HEK293 (cell line): ENCODE results near the gene JADE3.

Experiments used
- KLF7 ChIP-seq: fragments of 450-650 bp; formaldehyde crosslinking; IDR thresholded peaks from 2 replicates; pipeline ENCODE4 v1.5.1; 2016; ENCODE audit warnings: missing biosample characterization, missing genetic modification characterization, borderline replicate concordance
- RBAK ChIP-seq: fragments of 450-650 bp; formaldehyde crosslinking; IDR thresholded peaks from 2 replicates; pipeline ENCODE4 v1.5.1; 2016; ENCODE audit warnings: missing biosample characterization, missing genetic modification characterization
- REPIN1 ChIP-seq: fragments of 450-650 bp; formaldehyde crosslinking; IDR thresholded peaks from 2 replicates; pipeline ENCODE4 v1.5.1; 2017; ENCODE audit warnings: missing biosample characterization, missing genetic modification characterization, low read depth
- SP7 ChIP-seq: fragments of 450-650 bp; formaldehyde crosslinking; IDR thresholded peaks from 2 replicates; pipeline ENCODE4 v1.5.1; 2016; ENCODE audit warnings: missing biosample characterization, missing genetic modification characterization
- TCF7L2 ChIP-seq: IDR thresholded peaks from 2 replicates; pipeline ENCODE4 v1.6.1; 2011; ENCODE audit warnings: low read depth, mild to moderate bottlenecking, inconsistent platforms, low read length, moderate library complexity, borderline replicate concordance
- YY1 ChIP-seq: fragments of 450-650 bp; formaldehyde crosslinking; IDR thresholded peaks from 2 replicates; pipeline ENCODE4 v1.5.1; 2018; ENCODE audit warnings: missing biosample characterization, missing genetic modification characterization
- ZBTB8A ChIP-seq: fragments of 450-650 bp; formaldehyde crosslinking; IDR thresholded peaks from 2 replicates; pipeline ENCODE4 v1.5.1; 2016; ENCODE audit warnings: missing biosample characterization, missing genetic modification characterization
- ZIC2 ChIP-seq: fragments of 450-650 bp; formaldehyde crosslinking; IDR thresholded peaks from 2 replicates; pipeline ENCODE4 v1.5.1; 2016; ENCODE audit warnings: missing biosample characterization, missing genetic modification characterization
- ZNF132 ChIP-seq: fragments of 450-650 bp; formaldehyde crosslinking; IDR thresholded peaks from 2 replicates; pipeline ENCODE4 v1.5.1; 2017; ENCODE audit warnings: missing biosample characterization, missing genetic modification characterization, borderline replicate concordance
- ZNF138 ChIP-seq: fragments of 450-650 bp; formaldehyde crosslinking; IDR thresholded peaks from 2 replicates; pipeline ENCODE4 v1.5.1; 2016; ENCODE audit warnings: missing biosample characterization, missing genetic modification characterization, borderline replicate concordance
- ZNF155 ChIP-seq: fragments of 450-650 bp; formaldehyde crosslinking; IDR thresholded peaks from 2 replicates; pipeline ENCODE4 v1.5.1; 2016; ENCODE audit warnings: missing biosample characterization, missing genetic modification characterization
- ZNF157 ChIP-seq: fragments of 450-650 bp; formaldehyde crosslinking; IDR thresholded peaks from 2 replicates; pipeline ENCODE4 v1.5.1; 2016; ENCODE audit warnings: missing biosample characterization, missing genetic modification characterization
- ZNF169 ChIP-seq: fragments of 450-650 bp; formaldehyde crosslinking; IDR thresholded peaks from 2 replicates; pipeline ENCODE4 v1.5.1; 2016; ENCODE audit warnings: missing biosample characterization, missing genetic modification characterization
- ZNF214 ChIP-seq: fragments of 450-650 bp; formaldehyde crosslinking; IDR thresholded peaks from 2 replicates; pipeline ENCODE4 v1.5.1; 2017; ENCODE audit warnings: missing biosample characterization, mild to moderate bottlenecking, missing genetic modification characterization, borderline replicate concordance
- ZNF23 ChIP-seq: fragments of 450-650 bp; formaldehyde crosslinking; IDR thresholded peaks from 2 replicates; pipeline ENCODE4 v1.5.1; 2016; ENCODE audit warnings: missing biosample characterization, missing genetic modification characterization, borderline replicate concordance
- ZNF248 ChIP-seq: fragments of 450-650 bp; formaldehyde crosslinking; IDR thresholded peaks from 2 replicates; pipeline ENCODE4 v1.5.1; 2017; ENCODE audit warnings: missing biosample characterization, missing genetic modification characterization
- ZNF266 ChIP-seq: fragments of 450-650 bp; formaldehyde crosslinking; IDR thresholded peaks from 2 replicates; pipeline ENCODE4 v1.5.1; 2016; ENCODE audit warnings: missing biosample characterization, missing genetic modification characterization, low read depth
- ZNF354C ChIP-seq: fragments of 450-650 bp; formaldehyde crosslinking; IDR thresholded peaks from 2 replicates; pipeline ENCODE4 v1.5.1; 2016; ENCODE audit warnings: missing biosample characterization, missing genetic modification characterization, low read depth, borderline replicate concordance
- ZNF514 ChIP-seq: fragments of 450-650 bp; formaldehyde crosslinking; IDR thresholded peaks from 2 replicates; pipeline ENCODE4 v1.5.1; 2016; ENCODE audit warnings: missing biosample characterization, missing genetic modification characterization
- ZNF529 ChIP-seq: fragments of 450-650 bp; formaldehyde crosslinking; IDR thresholded peaks from 2 replicates; pipeline ENCODE4 v1.5.1; 2017; ENCODE audit warnings: missing genetic modification characterization, missing biosample characterization; ENCODE audit not compliant: insufficient replicate concordance
- ZNF585B ChIP-seq: fragments of 450-650 bp; formaldehyde crosslinking; IDR thresholded peaks from 2 replicates; pipeline ENCODE4 v1.5.1; 2016; ENCODE audit warnings: missing biosample characterization, missing genetic modification characterization
- ZNF621 ChIP-seq: fragments of 450-650 bp; formaldehyde crosslinking; IDR thresholded peaks from 2 replicates; pipeline ENCODE4 v1.5.1; 2017; ENCODE audit warnings: missing biosample characterization, missing genetic modification characterization
- ZNF629 ChIP-seq: fragments of 450-650 bp; formaldehyde crosslinking; IDR thresholded peaks from 2 replicates; pipeline ENCODE4 v1.5.1; 2017; ENCODE audit warnings: missing biosample characterization, missing genetic modification characterization
- ZNF658 ChIP-seq: fragments of 450-650 bp; formaldehyde crosslinking; IDR thresholded peaks from 2 replicates; pipeline ENCODE4; 2016; ENCODE audit warnings: missing biosample characterization, missing genetic modification characterization
- ZNF664 ChIP-seq: fragments of 450-650 bp; formaldehyde crosslinking; IDR thresholded peaks from 2 replicates; pipeline ENCODE4 v1.5.1; 2016; ENCODE audit warnings: missing biosample characterization, missing genetic modification characterization
- ZNF670 ChIP-seq: fragments of 450-650 bp; formaldehyde crosslinking; IDR thresholded peaks from 2 replicates; pipeline ENCODE4 v1.5.1; 2016; ENCODE audit warnings: missing biosample characterization, missing genetic modification characterization, low read depth
- ZNF777 ChIP-seq: fragments of 450-650 bp; formaldehyde crosslinking; IDR thresholded peaks from 2 replicates; pipeline ENCODE4 v1.5.1; 2017; ENCODE audit warnings: missing biosample characterization, missing genetic modification characterization, borderline replicate concordance
- ZNF791 ChIP-seq: fragments of 450-650 bp; formaldehyde crosslinking; IDR thresholded peaks from 2 replicates; pipeline ENCODE4 v1.5.1; 2016; ENCODE audit warnings: missing biosample characterization, missing genetic modification characterization
- ZSCAN30 ChIP-seq: fragments of 450-650 bp; IDR thresholded peaks from 2 replicates; pipeline ENCODE4 v1.5.1; 2018; ENCODE audit warnings: missing biosample characterization, mild to moderate bottlenecking, missing genetic modification characterization, moderate library complexity
- ZXDB ChIP-seq: fragments of 450-650 bp; formaldehyde crosslinking; IDR thresholded peaks from 2 replicates; pipeline ENCODE4 v1.5.1; 2016; ENCODE audit warnings: missing biosample characterization, missing genetic modification characterization
- TF ChIP-seq, protein P1 (sequence below): fragments of 450-650 bp; formaldehyde crosslinking; IDR thresholded peaks from 2 replicates; pipeline ENCODE4 v1.5.1; 2016; ENCODE audit warnings: missing biosample characterization, missing genetic modification characterization
- TF ChIP-seq, protein P2 (sequence below): fragments of 450-650 bp; formaldehyde crosslinking; IDR thresholded peaks from 2 replicates; pipeline ENCODE4 v1.5.1; 2017; ENCODE audit warnings: missing biosample characterization, missing genetic modification characterization
- TF ChIP-seq, protein P3 (sequence below): fragments of 450-650 bp; formaldehyde crosslinking; IDR thresholded peaks from 2 replicates; pipeline ENCODE4 v1.5.1; 2016; ENCODE audit warnings: missing biosample characterization, missing genetic modification characterization, low read depth

The JADE3 gene

DNA sequence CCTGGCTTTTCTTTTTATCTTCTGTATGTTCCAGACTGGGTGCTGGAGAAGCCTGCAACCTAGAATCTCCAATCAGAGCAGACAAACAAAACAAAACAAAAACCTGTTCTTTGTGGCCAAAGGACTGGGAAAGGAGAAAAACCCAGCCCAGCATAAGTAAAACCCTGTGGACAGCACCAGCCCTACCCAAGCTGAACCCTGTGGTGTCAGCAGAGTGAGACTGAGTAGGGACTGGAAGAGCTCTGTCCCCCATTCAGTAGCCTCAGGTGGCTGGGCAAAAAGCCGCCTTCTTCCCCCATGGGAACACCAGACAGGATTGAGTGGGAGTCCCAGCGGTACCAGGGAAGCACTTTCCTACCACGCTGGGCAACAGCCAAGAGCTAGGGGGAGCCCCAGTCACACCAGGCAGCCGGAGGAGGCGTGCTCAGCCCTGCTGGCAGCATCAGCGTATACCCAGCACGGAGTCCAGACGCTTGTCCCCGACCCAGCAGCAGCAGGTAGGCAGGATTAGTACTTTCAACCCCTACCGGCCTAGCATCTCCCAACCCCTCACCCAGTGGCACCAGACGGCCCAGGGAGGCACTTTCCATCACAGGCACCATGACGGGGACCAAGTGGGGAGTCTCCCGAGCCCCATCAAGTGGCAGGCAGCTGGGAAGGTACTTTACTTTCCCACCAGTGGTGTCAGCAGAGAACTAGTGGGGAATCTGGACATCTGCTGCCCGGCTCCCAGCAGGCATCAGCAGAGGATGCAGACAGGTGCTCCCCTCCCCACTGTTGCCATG lies 8.6 kb upstream of the JADE3 start (continued):
- TF ChIP-seq, protein P1, sequence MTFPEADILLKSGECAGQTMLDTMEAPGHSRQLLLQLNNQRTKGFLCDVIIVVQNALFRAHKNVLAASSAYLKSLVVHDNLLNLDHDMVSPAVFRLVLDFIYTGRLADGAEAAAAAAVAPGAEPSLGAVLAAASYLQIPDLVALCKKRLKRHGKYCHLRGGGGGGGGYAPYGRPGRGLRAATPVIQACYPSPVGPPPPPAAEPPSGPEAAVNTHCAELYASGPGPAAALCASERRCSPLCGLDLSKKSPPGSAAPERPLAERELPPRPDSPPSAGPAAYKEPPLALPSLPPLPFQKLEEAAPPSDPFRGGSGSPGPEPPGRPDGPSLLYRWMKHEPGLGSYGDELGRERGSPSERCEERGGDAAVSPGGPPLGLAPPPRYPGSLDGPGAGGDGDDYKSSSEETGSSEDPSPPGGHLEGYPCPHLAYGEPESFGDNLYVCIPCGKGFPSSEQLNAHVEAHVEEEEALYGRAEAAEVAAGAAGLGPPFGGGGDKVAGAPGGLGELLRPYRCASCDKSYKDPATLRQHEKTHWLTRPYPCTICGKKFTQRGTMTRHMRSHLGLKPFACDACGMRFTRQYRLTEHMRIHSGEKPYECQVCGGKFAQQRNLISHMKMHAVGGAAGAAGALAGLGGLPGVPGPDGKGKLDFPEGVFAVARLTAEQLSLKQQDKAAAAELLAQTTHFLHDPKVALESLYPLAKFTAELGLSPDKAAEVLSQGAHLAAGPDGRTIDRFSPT (tag by site-specific recombination) = peak; percentile 23; the same call in 1 of the 2 replicates
- TF ChIP-seq ZNF621 (no peak), ZNF529 (tag by site-specific recombination) (no peak), ZNF791 (tag by site-specific recombination) (no peak), ZNF585B (no peak), ZNF155 (no peak), ZNF157 (tag by site-specific recombination) (no peak), ZNF777 (tag by site-specific recombination) (no peak), YY1 (tag by site-specific recombination) (no peak), ZNF664 (tag by site-specific recombination) (no peak), ZNF354C (tag by site-specific recombination) (no peak), ZNF248 (tag by site-specific recombination) (no peak), ZNF138 (no peak), ZNF629 (no peak), ZNF266 (tag by site-specific recombination) (no peak), ZIC2 (tag by site-specific recombination) (peak; percentile 100), KLF7 (tag by site-specific recombination) (no peak), ZNF514 (tag by site-specific recombination) (no peak), ZXDB (tag by site-specific recombination) (peak; percentile 31; the same call in 1 of the 2 replicates), ZNF23 (tag by site-specific recombination) (no peak), REPIN1 (tag by site-specific recombination) (no peak), ZNF214 (tag by site-specific recombination) (no peak), ZSCAN30 (tag by site-specific recombination) (no peak), ZNF658 (tag by site-specific recombination) (no peak), ZNF670 (tag by site-specific recombination) (no peak), SP7 (tag by site-specific recombination) (peak; percentile 45; the same call in 1 of the 2 replicates), ZNF169 (tag by site-specific recombination) (no peak), RBAK (no peak), ZNF132 (tag by site-specific recombination) (no peak), ZBTB8A (peak; percentile 70), TCF7L2 (no peak)
- TF ChIP-seq, protein P2, sequence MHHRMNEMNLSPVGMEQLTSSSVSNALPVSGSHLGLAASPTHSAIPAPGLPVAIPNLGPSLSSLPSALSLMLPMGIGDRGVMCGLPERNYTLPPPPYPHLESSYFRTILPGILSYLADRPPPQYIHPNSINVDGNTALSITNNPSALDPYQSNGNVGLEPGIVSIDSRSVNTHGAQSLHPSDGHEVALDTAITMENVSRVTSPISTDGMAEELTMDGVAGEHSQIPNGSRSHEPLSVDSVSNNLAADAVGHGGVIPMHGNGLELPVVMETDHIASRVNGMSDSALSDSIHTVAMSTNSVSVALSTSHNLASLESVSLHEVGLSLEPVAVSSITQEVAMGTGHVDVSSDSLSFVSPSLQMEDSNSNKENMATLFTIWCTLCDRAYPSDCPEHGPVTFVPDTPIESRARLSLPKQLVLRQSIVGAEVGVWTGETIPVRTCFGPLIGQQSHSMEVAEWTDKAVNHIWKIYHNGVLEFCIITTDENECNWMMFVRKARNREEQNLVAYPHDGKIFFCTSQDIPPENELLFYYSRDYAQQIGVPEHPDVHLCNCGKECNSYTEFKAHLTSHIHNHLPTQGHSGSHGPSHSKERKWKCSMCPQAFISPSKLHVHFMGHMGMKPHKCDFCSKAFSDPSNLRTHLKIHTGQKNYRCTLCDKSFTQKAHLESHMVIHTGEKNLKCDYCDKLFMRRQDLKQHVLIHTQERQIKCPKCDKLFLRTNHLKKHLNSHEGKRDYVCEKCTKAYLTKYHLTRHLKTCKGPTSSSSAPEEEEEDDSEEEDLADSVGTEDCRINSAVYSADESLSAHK = no peak
- TF ChIP-seq, protein P3, sequence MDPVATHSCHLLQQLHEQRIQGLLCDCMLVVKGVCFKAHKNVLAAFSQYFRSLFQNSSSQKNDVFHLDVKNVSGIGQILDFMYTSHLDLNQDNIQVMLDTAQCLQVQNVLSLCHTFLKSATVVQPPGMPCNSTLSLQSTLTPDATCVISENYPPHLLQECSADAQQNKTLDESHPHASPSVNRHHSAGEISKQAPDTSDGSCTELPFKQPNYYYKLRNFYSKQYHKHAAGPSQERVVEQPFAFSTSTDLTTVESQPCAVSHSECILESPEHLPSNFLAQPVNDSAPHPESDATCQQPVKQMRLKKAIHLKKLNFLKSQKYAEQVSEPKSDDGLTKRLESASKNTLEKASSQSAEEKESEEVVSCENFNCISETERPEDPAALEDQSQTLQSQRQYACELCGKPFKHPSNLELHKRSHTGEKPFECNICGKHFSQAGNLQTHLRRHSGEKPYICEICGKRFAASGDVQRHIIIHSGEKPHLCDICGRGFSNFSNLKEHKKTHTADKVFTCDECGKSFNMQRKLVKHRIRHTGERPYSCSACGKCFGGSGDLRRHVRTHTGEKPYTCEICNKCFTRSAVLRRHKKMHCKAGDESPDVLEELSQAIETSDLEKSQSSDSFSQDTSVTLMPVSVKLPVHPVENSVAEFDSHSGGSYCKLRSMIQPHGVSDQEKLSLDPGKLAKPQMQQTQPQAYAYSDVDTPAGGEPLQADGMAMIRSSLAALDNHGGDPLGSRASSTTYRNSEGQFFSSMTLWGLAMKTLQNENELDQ (tag by site-specific recombination) = no peak
